ENCODE measurements around the gene CDK5R2. TPM values are rescaled to one million over a fixed set of nuclear protein-coding genes. Genes with fewer than 3 reads are reported as not detected.

Gene CDK5R2
- total RNA-seq, 2 experiments from 2014 or later, result not detected

GRCh38 chr2:218983934-218984238 is 24.4 kb downstream of the CDK5R2 start:
- intact Hi-C loops (cut with micrococcal nuclease), result loop anchor here (5.0 kb wide), 1 partner anchor 127 kb away; the partner anchor contains the start of gene WNT6
- H3K4me3 Mint-ChIP-seq, result no peak overlapping the region
- ChIA-PET POLR2A (no interaction called here), CTCF (interaction anchor here (0.9 to 5.7 kb wide), 8 partner anchors 9 to 276 kb away, joined by 3 to 128 read pairs (median 3); partner anchors contain the start of gene CRYBA2)
- no peaks in the 10 kb centered on the region for H3K9me3 Mint-ChIP-seq
- H3K4me1 Mint-ChIP-seq (ENCODE audit: low read depth), result peaks cover 21% of the 10 kb centered on the region
- DNase-seq (no peak), ATAC-seq (no peak)
- peaks cover 70% of the 10 kb centered on the region for H3K27me3 Mint-ChIP-seq
- no peak for TF ChIP-seq CTCF (IDR thresholded peaks at IDR 0.05)
- no peaks in the 10 kb centered on the region for H3K36me3 Mint-ChIP-seq (ENCODE audit: low read depth)
- no peak overlapping the region for H3K27ac Mint-ChIP-seq

DNA sequence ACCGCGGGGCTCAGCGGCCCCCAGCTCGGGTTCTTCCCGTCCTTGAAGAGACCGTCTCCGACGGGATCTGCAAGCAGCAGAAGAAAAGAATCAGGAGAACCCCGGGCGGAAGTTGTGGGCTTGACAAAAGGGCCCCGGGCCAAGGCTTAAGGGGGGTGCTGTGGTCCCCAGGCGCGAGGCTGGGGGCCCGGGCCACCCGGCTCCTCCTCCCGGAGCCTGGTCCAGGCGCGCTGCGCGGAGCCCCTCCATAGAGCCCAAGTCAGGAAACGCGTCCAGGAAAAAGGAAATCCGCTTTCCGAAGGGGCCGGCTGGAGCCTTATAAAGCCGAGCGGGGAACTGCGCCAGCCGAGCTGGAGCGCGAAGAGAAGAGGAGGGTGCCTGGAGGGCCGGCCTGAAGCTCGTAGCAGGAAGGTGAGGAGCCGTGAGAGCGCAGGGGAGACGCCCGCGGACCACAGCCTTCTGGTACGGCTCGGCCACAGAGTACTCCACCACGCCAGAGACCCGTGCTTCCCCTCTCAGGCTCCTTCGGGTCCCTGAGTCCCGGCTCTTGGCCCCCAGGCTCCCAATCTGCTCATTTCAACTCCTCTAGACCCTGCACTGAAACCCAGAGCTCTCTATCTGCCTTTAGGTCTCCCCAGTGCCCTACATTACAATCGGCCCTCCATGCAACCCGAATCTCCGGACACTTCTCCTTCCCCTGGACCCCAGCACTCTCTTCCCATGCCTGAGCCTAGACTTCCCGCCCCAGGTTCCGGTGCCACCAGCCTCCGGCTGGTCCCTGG is 25.0 kb downstream of the CDK5R2 start:
- Mint-ChIP-seq H3K36me3 (ENCODE audit: low read depth) (no peaks in the 10 kb centered on the region), H3K9me3 (no peaks in the 10 kb centered on the region), H3K27me3 (peaks cover 74% of the 10 kb centered on the region), H3K4me3 (no peak overlapping the region), H3K4me1 (ENCODE audit: low read depth) (peaks cover 21% of the 10 kb centered on the region), H3K27ac (no peak overlapping the region)
- intact Hi-C loops (cut with micrococcal nuclease), result loop anchor here (5.0 kb wide), 1 partner anchor 127 kb away; the partner anchor contains the start of gene WNT6
- POLR2A ChIA-PET, result no interaction called here
- no peak for DNase-seq
- TF ChIP-seq CTCF (IDR thresholded peaks at IDR 0.05), result no peak
- no peak for ATAC-seq
- CTCF ChIA-PET, result interaction anchor here (0.9 to 5.7 kb wide), 7 partner anchors 9 to 170 kb away, joined by 3 to 128 read pairs (median 3); partner anchors contain the start of gene CRYBA2

DNA sequence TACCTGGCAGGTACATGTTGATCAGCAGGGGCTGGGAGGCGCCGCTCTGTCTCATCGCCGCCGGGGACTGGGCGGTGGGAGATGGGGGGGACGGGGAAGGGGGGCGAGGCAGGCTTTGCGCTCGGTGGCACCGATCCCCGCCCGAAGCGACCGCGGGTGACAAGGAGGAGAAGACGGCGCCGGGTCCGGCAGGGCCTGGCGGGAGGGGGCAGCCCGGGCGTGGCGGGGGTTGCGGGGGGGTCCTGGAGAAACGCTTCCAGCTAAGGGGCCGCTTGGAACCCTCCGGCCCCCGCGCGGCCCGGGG is 25.5 kb downstream of the CDK5R2 start, which contains the start of gene FEV:
Gene FEV, minus strand, starts transcription at position 164 of the 304 bp plus-strand sequence. Its CDS starts 109 bp downstream, at position 55.
- DNase-seq (no peak), ATAC-seq (no peak)
- H3K4me3 Mint-ChIP-seq, result no peak within 1 kb of the TSS
- peaks cover 75% of the 10 kb centered on the region for H3K27me3 Mint-ChIP-seq
- H3K9me3 Mint-ChIP-seq, result no peaks in the 10 kb centered on the region
- ChIA-PET CTCF (interaction anchor here (1.6 to 5.7 kb wide), 2 partner anchors 9 to 109 kb away, joined by 5 to 128 read pairs; partner anchors contain the start of gene CRYBA2), POLR2A (no interaction called here)
- H3K27ac Mint-ChIP-seq, result no peak within 1 kb of the TSS
- H3K36me3 Mint-ChIP-seq (ENCODE audit: low read depth), result no peaks in the 10 kb centered on the region
- intact Hi-C loops (cut with micrococcal nuclease), result no loop called here
- peaks cover 19% of the 10 kb centered on the region for H3K4me1 Mint-ChIP-seq (ENCODE audit: low read depth)
- TF ChIP-seq CTCF (IDR thresholded peaks at IDR 0.05), result no peak

GRCh38 chr2:218985325-218986091 is 26.0 kb downstream of the CDK5R2 start:
- intact Hi-C loops (cut with micrococcal nuclease), result no loop called here
- H3K27me3 Mint-ChIP-seq, result peaks cover 79% of the 10 kb centered on the region
- DNase-seq (no peak), ATAC-seq (no peak)
- H3K9me3 Mint-ChIP-seq, result no peaks in the 10 kb centered on the region
- H3K4me1 Mint-ChIP-seq (ENCODE audit: low read depth), result peaks cover 17% of the 10 kb centered on the region
- H3K36me3 Mint-ChIP-seq (ENCODE audit: low read depth), result no peaks in the 10 kb centered on the region
- ChIA-PET CTCF (interaction anchor here (1.6 to 5.7 kb wide), 2 partner anchors 8 to 109 kb away, joined by 5 to 128 read pairs; partner anchors contain the start of gene CRYBA2), POLR2A (no interaction called here)
- no peak overlapping the region for H3K4me3 Mint-ChIP-seq
- no peak for TF ChIP-seq CTCF (IDR thresholded peaks at IDR 0.05)
- H3K27ac Mint-ChIP-seq, result no peak overlapping the region
